Fibroblast of mammary gland (primary cell): ENCODE measurements around the gene CLDN10.

Experiments used
- DNase-seq: peaks from one replicate; pipeline ENCODE4 v3.0.0-alpha.2; 2010; ENCODE audit warnings: low read depth
- H3K4me3 ChIP-seq: 2 replicates; pipeline ENCODE4 v1.5.1; 2011; ENCODE audit warnings: low read depth, mild to moderate bottlenecking, low read length, moderate library complexity; ENCODE audit not compliant: control insufficient read depth
- TF ChIP-seq, protein P1 (sequence below): conservative IDR thresholded peaks from 2 replicates; pipeline ENCODE4 v1.5.1; 2011; ENCODE audit warnings: low read depth, low read length, inconsistent platforms; ENCODE audit not compliant: control insufficient read depth, insufficient read depth

The CLDN10 gene

GRCh38 chr13:95523598-95523997, 28.9 kb upstream of the CLDN10 start:
- H3K4me3 ChIP-seq = no peak overlapping the region
- DNase-seq = no peak
- TF ChIP-seq, protein P1, sequence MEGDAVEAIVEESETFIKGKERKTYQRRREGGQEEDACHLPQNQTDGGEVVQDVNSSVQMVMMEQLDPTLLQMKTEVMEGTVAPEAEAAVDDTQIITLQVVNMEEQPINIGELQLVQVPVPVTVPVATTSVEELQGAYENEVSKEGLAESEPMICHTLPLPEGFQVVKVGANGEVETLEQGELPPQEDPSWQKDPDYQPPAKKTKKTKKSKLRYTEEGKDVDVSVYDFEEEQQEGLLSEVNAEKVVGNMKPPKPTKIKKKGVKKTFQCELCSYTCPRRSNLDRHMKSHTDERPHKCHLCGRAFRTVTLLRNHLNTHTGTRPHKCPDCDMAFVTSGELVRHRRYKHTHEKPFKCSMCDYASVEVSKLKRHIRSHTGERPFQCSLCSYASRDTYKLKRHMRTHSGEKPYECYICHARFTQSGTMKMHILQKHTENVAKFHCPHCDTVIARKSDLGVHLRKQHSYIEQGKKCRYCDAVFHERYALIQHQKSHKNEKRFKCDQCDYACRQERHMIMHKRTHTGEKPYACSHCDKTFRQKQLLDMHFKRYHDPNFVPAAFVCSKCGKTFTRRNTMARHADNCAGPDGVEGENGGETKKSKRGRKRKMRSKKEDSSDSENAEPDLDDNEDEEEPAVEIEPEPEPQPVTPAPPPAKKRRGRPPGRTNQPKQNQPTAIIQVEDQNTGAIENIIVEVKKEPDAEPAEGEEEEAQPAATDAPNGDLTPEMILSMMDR = no peak

- no peak overlapping the region for H3K4me3 ChIP-seq
- peak; percentile 64 for DNase-seq
- TF ChIP-seq, protein P1 = no peak
Observed at GRCh38 chr13:95524264-95524901, 28.1 kb upstream of the CLDN10 start.

DNA sequence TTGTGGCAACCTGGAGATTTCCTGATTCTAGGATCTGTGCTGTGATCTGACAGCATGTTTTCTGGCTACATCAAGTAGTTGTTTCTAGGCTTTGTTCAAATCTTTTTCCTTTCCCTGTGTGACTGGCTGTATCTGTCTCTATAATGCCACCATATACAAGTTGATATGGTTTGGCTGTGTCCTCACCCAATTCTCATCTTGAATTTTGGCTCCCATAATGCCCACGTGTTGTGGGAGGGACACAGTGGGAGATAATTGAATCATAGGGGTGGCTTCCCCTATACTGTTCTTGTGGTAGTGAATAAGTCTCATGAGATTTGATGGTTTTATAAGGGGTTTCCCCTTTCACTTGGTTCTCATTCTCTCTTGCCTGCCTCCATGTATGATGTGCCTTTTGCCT, 24.6 kb upstream of the CLDN10 start:
- TF ChIP-seq, protein P1 = no peak
- no peak for DNase-seq
- no peak overlapping the region for H3K4me3 ChIP-seq

DNA sequence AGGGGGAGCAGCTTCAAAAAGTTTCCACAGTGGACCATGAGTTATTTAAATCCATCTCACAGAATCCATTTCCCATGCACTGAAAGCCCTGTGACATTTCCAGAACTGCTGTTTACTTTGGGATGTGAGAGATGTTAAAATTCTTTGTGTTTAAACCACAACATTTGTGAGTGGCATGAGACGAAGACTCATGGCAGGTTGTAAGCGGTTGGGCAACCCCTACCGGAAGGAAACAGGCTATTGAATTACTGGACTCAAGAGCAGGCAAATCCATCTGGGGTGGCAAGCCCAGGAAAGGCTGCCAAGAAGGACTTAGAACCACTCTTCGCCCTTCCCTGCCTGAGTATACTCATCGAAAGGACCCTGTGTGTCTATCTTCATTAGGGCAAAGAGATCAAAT, 22.3 kb upstream of the CLDN10 start:
- TF ChIP-seq, protein P1 = no peak
- peak; percentile 20 for DNase-seq
- no peak overlapping the region for H3K4me3 ChIP-seq

- H3K4me3 ChIP-seq = no peak overlapping the region
- no peak for DNase-seq
- TF ChIP-seq, protein P1 = no peak
Observed at GRCh38 chr13:95533545-95534160, 18.9 kb upstream of the CLDN10 start.

DNA sequence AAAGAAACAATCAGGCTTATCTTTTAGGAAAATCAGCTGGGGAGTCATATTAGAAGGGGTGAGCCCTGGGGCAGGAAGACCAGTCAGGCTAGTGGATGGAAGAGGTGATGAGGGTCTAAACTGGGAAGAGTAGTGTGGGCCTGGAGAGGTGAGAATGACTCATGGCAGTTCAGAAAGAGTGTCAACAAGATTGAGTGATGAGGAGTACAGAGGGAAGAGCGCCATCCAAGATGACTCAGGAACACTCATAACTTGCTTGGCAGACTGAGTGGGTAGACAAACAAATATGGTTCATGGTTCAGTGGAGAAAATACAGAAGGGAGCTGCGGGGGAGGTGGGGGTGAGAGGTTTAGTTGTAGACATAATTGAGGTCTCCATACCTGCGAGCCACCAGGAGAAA, 17.3 kb upstream of the CLDN10 start:
- TF ChIP-seq, protein P1 = no peak
- peak; percentile 91 for DNase-seq
- H3K4me3 ChIP-seq = no peak overlapping the region
